Stimulated activated CD4-positive, alpha-beta T cell treated with anti-CD3 and anti-CD28 coated beads, Interleukin-1b, Interleukin-23, amount 100 ng/mL, for 4 hours (primary cell): ENCODE data around the gene YKT6.
"Not testable (repeated sequence)": the region's sequence is repeated elsewhere in the genome, so short reads cannot be mapped to it uniquely, and the experiment has no call there.

Experiments
- DNase-seq, 2 donors: peaks; one replicate each; pipeline ENCODE4 v3.0.0-alpha.2; 2020; ENCODE audit warnings: low read depth in 2 of 2

YKT6 gene

DNA sequence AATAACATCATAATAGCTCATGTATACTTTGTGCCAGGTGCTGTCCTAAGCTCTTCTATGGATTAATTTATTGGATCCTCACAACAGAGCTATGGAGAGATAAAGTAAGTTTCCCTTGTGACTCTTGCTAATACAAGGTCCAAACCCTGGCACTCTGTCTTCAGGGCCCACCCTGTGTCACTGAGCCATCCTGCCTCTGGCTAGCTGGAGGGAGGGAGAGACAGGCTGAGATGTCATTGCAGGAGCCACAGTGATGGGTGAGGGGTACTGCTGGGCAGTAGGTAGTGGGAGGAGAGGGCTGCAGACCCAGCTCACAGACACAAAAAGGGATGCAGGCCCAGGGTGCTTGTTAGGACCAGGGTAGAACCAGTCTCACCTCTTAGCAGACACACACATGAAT lies 28.4 kb upstream of the YKT6 start:
- DNase-seq, result no peak

DNA sequence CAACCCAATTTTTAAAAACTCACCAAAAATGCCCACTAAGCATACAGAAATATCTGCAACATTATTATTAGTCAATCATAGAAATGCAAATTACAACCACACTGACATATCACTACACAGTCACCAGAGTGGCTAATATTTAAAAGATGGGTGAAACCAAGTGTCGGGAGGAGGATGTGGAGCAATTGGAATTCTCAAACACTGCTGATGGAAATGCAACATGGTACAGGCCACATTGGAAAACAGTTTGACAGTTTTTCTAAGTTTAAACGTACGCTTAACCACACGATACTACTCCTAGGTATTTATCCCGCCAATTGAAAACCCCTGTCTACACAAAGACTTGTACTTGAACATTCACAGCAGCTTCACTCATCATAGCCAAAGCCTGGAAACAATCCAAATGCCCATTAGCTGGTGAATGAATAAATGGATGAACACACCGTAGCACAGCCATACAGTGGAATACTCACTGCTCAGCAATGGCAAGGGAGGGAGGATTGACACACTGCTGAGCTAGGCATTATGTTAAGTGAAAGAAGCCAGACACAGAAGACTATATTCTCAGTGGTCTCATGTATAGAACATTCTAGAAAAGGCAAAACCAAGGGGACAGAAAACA lies 27.9 kb upstream of the YKT6 start:
- DNase-seq, result no peak

DNA sequence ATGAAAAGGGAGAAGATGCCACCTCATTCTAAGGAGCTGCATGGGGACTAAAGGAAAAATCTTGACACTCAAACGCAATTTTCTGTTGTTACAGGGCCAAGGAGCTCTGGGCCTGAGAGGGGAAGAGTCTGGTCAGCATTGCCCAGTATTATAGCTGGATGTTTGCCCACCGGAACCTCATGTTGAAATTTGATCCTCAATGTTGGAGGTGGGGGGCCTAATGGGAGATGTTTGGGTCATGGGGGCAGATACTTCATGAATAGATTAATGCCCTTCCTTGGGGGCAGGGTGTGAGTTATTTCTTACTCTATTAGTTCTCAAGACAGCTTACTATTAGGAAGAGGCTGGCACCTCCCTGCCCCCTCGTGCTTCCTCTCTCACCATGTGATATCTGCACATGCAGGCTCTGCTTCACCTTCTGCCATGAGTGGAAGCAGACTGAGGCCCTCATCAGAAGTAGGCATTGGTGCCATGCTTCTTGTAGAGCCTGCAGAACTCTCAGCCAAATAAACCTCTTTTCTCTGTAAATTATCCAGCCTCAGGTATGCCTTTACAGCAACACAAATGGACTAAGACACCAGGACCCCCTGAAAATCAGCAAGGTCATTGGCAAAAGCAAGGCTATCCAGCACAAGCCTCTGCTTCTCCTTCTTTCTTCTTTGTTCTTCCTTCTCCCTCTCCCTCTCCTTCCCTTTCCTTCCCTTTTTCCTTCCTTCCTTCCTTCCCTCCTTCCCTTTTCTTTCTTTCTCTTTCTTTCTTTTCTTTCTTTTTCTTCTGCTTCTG lies 26.7 kb upstream of the YKT6 start:
- no peak for DNase-seq

DNA sequence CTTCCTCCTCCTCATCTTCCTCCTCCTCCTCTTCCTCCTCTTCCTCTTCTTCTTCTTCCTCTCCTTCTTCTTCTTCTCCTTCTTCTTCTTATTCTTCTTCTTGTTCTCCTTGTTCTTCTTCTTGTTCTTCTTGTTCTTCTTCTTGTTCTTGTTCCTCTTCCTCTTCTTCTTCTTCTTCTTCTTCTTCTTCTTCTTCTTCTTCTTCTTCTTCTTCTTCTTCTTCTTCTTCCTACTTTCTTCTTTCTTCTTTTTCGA lies 26.2 kb upstream of the YKT6 start:
- not testable (repeated sequence) for DNase-seq

DNA sequence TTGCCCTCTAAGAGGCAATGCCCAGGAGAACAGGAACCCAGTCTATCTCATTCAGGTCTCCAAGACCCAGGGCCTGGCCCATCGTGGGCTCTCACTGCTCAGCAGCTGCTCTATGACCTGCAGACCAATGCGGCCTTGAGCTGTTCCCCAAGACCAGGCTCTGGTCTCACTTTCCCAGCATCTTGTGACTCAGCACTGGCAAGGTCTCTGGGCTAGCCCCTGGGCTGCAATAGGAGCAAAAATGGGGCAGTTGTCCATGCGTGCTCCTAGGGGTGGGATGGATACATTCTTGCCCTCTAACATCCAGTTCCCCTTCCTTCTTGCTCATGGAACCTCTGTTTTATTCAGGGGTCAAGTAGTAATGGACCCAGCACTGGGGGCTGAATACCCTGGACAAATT lies 25.0 kb upstream of the YKT6 start:
- DNase-seq, result no peak

DNA sequence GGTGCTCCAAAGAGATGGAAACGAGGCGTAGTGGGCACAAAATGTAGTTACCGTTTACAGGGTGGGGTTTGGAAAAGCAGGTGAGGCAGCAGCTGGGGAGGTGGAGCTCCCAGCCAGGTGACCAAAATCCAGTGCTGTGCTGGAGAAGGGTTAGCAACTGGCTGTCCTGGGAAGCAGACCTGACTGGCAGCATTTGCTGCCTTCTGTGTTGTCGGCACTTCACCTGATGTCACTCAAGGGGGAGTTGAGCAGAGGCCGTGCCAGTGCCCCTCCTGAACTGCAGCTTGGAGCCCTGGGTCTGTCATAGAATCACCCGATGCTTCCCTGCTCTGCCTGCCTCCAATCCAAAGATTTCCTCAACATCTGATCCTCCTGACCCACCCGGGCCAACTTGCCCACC lies 24.3 kb upstream of the YKT6 start:
- DNase-seq, result no peak

DNA sequence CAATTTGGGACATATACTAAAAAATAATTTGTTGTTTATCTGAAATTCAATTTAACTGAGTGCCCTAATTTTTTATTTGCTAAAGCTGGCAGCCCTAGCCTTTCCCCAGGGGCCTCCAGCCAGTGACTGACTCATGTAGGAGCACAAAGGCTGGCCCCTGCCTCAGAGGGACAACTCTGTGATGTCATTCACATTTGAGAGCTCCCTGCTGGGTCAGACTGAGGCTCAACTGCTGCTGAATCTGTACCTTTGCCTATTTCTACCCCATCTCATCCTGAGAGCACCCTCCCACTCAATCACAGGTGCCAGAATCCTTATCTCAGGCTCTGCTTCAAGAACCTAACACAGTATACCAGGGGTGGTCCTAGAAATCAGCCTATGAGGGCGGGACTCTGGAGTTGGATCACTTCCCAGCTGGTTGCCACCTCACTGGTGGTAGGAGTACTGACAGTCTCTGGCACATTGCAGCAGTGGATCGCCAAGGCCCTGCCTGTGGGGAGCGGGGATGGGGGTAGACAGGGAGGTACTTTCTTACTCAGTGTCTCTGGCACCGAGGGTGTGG lies 23.1 kb upstream of the YKT6 start:
- DNase-seq, result no peak

DNA sequence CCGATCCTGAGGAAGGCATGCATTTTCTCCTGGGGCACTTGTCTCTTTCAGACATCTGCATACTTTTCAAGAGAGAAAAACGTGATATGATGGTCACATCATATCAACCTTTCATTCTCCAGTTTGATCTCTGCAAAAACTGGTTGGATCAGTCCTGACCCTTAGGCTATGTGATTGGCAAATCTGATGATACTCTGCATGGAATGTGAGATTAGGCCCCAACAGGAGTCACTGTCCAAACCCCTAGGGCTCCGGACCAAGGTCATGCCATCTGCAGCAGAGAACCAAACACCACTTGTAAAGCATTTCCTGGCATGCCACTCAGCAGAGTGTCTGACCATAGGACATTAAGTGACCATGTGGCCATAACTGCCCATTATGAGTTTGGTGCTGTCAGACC lies 20.1 kb upstream of the YKT6 start:
- DNase-seq, result no peak

DNA sequence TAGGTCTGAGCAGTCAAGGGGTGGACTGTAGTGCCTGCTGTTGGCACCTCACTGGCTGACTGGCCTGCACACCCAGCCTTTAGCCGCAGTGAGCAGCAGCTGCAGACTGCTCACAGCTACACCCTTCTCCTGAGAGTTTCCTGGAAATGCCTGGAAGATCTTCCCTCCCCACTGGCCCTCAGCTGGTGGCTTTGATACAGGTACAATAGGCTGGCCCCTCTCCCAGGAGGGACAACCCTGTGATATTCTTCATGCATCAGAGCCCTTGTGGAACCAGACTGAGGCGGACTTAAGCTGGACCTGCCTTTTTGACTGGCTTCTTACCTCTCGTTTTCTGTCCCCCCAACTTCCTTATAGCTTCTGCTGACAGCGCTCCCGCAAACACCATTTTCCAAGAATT lies 18.0 kb upstream of the YKT6 start:
- DNase-seq, result no peak

DNA sequence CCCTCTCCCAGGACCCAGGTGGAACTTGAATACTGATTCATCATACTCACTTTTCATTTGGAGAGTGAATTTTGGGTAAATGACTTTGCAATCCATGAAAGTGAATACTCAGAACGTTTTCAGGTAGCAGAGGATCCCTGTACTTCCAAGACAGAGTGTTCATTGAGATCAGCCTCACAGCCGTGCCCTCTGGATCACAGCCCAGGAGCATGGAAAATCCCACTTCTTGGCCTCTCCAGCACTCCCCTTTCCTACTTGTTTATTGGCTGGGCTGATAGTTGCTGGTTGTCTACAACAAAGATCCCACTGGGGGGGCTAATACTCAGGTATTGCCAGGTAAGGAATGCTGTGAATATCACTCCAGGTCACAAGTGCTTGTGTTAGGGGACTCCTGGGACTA lies 17.4 kb upstream of the YKT6 start:
- no peak for DNase-seq

DNA sequence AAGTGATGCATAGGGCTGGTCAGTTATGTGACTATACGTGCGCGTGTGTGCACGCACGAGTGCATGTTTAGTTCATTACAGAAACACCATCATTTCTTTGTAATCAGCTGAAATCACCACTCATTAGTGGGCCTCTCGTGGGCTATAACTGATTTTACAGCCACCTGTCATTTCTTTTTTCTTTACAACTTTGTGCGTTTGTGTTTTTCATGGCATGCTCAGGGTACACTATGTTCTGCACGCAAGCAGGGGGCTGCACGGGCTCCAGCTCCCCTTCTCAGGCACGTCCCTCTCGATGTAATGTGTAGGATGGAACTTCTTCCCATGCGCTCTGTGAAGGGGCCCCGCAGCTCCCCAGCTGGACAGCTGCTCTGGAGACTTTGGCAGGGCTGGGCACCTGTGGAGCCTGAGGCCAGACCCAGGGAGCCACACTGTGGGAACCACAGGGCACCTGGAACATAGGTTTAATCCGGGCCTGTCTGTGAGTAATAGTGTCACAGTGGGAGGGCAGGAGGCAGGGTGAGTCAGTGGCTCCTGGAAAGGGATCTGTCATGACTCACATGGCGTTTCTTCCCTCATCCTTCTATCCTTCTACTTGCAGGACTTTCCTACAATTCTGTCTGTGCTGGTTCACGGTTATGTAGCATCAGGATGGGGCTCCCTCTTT lies 16.4 kb upstream of the YKT6 start:
- DNase-seq, result no peak

DNA sequence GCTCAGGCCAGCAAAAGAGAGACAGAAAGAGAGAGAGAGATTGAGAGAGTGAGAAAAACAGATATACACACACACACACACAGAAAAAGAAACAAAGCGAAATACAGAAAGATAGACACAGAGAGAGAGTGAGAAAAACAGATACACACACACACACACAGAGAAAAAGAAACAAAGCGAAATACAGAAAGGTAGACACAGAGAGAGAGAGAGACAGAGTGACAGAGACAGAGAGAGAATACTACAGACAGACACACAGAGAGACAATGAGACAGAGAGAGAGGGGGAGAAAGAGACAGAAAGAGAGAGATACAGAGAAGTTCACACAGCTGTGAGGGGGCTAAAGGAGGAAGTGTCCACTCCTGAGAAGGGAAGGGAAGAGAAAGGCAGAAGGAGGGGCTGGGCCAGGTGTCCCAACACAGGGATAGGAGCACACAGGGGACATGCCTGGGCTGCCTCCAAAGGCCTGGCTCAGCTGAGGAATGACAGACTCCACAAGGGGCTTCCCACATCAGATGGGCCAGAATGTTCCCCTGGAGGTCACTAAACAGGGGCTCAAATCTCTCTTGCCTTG lies 15.8 kb upstream of the YKT6 start:
- DNase-seq, result no peak

DNA sequence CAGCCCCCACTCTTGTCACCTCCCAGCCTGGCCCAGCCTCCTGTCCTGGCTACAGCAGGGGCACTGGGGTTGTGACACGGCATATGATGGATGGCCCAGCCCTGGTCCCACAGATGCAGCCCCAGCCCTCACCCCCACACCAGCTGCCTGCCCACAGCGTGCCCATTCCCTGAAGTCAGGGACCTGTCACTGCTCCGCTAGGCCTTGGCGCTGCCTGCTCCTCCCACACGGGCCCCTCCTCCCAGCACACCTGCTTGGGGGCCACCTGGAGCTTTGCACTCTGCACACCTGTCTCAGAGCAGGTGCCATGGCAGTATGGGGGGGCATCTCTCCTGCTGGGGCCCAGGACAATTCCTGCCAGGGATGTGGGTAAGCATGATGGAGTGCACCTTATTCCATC lies 15.0 kb upstream of the YKT6 start:
- no peak for DNase-seq

DNA sequence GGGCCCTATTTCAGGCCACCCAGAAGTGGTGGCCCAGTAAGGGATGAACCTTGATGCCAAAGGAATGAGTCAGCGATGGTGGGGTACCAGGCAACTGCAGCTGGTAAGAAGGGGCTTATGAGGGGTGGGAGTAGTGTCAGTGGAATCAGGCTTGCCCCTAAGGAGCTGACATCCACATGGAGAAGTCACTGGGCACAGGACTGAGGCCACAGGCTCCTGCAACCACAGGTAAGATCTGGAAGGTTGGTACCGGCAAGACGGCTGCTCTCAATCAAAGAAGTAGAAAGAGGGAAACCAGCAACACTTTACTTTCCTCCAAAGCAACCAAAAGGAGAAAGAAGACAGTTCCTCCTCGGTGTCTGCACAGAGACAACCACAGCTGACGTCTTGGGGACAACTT lies 14.0 kb upstream of the YKT6 start:
- no peak for DNase-seq

DNA sequence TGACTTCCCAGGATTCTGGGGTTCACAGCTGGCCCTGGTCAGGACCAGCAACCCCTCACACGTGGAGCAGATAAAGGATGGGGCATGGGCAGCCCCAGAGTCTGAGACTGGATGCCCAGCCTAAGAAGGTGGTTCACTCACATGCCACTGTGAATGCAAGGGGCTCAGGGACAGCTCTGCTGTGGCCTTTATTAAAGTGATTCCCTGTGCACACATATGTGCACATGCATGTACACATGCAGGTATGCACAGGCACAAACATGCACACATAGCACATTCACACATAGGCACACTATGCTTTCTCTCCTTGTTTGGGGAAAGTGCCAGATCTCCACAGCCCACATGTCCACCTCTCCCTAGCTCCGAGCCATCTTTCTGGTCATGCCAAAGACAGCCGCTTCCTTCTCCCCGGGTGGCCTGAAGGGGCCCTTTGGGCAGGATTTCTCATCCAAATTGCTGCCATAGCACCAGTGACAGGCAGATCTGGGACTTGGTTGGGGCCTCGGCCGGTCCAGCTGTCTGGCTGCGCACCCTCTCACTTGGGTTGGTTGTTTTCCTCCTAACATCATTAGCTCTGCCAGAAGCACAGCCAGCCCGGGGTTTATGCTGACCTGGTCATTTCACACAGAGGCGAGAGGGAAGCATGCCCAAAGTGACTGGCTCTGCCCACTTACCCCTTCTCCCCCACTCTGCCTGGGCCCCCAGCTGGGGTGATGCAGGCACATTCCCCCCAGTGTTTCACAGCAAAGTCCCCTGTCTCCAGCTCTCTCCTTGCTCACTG lies 13.0 kb upstream of the YKT6 start:
- DNase-seq, result no peak

DNA sequence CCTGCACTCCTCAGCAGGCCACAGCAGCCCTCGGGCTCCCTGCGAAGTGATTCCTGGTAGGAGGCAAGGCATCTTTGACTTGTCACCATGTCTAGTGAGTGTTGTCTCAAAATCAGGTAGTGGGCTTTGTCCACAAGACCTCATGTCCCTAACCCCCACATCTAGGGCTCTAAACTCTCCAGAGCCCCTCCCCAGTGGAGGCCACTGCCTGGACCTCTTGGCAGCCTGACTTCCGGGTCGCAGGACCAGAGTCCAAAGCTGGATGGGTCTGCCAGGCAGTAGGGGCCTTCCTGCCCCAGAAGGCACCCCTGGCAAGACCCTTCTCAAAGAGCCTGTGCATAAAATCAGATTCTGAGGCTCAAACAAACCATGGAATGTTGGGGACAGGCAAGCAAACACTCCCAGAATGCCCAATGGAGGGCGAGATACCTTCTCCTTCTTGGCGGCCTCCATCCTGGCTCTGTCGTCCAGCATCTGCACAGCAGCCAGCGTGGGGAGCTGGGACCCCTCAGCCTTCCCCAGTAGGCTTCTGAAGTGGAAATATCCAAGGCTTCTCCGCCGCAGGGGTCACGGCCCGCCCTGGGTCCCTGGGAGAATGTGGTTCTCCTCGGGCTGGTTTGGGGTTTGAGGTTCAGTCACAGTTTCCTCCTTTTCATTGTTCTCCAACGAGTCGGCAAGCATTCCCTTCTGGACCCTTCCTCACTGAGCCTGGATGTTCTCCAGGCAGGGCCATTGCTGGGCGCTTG lies 12.1 kb upstream of the YKT6 start:
- no peak for DNase-seq

DNA sequence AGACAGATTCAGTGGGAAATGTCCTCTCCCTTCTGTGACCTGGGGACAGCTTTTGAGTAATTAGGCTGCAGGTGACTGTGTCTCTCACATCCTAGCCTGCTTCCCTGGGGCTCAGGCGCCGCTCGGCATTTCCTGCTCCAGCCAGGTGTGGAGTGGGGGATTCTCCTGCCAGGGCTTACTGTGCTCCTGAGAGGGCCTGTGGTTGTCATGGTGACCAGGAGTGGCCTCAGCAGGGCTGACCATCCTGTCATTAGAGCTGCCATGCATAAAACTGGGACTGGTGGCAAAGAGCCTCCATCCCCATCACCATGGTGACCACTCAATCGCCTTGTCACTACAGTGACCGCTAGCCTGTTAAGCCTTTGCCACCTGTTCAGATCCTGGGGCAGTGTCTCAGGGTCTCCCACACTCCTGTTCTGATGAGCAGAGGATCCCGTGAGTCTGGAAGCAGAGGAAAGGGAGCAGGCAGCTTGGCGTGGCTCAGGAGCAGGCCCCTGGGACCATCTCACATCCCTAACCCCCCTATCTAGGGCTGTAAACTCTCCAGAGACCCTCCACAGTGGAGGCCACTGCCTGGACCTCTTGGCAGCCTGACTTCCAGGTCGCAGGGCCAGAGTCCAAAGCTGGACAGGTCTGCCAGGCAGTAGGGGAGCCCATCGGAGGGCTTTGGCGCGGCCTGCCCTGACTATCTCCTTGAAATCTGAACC lies 11.3 kb upstream of the YKT6 start, which contains the start of gene GCK:
TSS of gene GCK (minus strand) at position 154 of the 707 bp plus-strand sequence. CDS start 486 bp downstream, outside the sequence.
- no peak for DNase-seq

DNA sequence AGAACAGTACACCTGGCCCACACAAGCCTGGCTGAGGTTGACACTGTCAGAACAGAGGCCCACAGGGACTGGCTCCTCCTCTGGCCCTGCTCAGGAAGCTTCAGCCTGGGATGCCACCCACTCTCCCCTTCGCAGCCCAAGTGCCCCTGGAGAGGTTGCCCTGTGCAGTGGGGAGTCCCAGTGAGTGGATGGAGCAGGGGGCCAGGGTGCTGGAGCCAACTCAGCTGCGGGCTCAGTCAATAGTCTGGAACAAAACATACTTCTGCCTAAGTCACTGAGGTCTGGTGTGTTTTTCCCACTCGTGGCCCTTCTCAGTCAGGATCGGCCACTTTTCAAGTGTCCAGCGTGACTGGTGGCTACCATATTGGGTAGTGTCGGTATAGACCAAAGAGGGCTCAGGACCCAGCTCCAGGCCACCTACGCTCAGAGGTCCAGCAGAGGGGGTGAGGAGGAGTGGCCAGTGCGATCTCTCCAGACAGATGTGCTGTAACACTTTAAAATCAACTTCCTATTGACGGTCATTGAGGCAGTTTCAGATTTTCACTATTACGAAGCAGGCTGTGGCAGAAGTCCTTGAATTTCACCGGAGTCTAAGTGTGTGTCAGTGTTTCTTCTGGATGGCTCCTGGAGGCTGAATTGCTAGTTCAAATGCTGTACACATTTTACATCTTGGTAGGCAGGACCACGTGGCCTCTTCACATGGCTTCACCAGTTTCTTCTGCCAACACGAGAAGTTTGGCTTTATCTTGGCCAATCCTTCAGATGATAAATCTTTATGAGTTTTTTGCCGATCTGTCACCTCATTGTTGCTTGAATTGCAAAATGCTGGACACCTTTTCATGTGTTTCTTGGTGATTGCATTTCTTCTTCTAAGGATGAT lies 10.5 kb upstream of the YKT6 start:
- no peak for DNase-seq

DNA sequence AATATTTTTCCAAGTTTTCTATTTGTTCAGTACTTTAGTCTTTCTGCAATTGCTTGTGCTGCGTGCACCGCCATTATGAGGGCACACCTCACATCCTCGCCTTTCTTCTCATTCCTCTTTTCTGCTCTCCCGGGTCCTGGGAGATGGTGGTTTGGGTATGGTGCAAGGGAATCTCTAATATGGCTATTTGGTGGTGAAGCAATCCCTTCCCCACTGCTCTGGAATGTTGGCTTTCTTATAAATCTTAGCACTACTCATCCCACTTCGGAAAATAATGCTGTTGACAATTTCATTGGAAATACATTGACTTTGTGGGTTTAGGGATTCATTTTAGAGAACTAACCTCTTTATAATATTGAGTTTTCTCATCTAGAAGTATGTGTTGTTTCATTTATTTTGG lies 9.6 kb upstream of the YKT6 start:
- no peak for DNase-seq
